GM21825 (cell line): ENCODE results near the gene LDB1.

Experiments used
- ATAC-seq: cut with Tn5 transposase; IDR thresholded peaks from one replicate; pipeline ENCODE4 v1.9.1; 2021; ENCODE audit warnings: mild to moderate bottlenecking, moderate library complexity; ENCODE audit not compliant: unreplicated experiment

The LDB1 gene

GRCh38 chr10:102065561-102066398 lies 54.4 kb downstream of the LDB1 start:
- ATAC-seq: peak; percentile 8

DNA sequence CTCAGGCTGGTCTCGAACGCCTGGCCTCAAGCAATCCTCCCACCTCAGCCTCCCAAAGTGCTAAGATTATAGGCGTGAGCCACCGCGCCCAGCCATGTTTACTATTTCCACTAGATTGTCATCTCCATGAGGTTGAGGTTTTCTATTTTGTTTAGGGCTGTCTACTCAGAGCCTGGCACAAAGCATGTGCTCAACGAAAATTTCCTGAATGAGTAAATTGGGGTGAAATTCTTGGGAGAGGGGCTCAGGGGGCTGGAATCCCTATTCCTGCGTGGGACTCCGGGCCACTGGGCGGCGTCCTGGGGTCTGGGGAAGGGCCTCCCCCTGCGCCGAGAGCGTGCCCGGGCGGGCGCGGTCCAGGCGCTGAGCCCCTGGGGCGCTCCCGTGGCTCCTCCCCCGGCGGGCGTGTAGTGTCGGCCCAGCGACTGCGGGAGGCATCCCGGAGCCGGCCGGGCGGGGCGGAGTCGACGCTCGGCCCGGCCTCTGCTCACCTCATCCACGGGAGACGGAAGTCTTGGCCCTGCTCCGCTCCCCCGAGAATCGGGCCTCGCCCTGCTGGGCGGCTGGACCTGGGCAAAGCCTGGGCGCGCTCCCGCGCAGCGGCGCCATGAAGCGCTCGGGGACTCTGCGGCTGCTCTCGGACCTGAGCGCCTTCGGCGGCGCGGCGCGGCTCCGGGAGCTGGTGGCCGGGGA lies 55.2 kb downstream of the LDB1 start, which contains the start of gene HPS6:
Gene HPS6 (plus strand): TSS at position 482 of the 693 bp plus-strand sequence. CDS start 126 bp downstream, at position 608.
- peak; percentile 95 for ATAC-seq

DNA sequence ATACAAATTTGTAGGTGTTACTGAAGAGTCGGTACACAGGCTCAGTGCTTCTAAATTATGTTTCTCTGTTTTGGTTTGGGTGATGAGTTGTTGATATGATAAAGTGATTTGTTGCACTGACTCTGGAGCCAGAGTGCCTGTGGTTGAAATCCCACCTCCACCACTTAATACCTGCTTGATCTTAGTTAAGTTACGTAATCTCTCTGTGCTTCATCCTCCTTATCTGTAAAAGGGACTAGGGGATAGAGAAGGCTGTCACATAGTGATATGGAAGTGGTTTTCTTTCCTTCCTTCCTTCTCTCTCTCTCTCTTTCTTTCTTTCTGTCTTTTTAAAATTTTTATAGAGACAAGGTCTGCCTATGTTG lies 55.7 kb downstream of the LDB1 start:
- ATAC-seq: no peak

GRCh38 chr10:102059987-102060386 lies 60.2 kb downstream of the LDB1 start:
- no peak for ATAC-seq
